ENCODE measurements around the gene LMOD1.
A peak's percentile ranks its signal among the peaks of the same experiment; 100 is the strongest.
"Not testable (repeated sequence)": the region's sequence is repeated elsewhere in the genome, so short reads cannot be mapped to it uniquely, and the experiment has no call there.

Gene LMOD1

GRCh38 chr1:201912832-201913231, 33.5 kb downstream of the LMOD1 start:
- no peak for DNase-seq

DNA sequence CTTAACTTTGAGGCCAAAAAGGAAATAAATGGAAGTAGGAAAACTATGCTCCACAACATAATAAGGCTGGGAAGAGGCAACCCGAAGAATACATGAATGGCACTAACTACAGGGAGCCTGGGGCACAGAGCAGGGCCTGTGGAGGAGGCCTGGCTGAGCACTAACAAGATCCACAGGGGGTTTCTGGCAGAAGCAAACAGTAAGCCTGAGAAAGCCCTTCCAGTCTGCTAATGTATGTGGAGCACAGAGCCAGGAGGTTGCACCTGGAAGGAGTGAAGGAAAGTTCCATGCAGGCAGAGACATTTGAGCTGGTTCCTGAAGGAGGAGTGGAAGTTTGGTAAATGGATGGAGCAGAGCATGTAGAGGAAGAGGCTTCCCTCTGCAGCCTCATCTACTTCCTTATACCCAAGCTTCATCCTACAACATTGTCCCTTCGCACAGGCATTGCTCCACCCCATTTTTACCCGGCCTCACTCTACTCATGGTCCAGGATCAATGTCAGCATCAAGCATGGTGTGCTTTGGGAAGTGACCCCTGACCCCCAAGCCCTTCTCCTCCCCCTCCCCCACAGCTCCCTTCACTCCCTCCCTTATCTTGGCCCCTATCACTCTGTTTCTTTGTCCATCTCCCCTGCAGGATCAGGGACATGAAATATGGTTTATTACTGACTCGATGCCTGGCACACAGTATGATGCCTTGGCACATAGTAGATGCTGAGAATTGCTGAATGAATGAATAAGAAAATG, 34.3 kb downstream of the LMOD1 start:
- DNase-seq, result no peak

DNA sequence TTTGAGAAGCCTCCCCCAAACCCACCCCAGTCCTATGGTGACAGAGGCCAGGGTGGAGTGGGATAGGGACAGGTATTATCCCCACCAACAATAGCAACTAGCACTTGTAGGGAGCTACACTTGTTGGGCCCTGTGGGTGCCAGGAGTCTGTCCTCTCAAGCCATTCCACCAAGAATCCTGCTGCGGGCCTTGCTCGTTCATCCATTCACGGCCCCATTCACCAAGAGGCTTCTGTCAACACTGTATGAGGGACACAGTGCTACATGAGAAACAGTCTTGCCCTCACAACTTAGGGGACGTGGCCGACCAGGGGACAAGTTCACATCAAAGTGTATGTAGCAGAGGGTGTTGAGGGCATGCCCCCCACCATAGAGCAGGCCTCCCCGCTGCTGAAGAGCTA, 38.7 kb downstream of the LMOD1 start:
- no peak for DNase-seq

DNA sequence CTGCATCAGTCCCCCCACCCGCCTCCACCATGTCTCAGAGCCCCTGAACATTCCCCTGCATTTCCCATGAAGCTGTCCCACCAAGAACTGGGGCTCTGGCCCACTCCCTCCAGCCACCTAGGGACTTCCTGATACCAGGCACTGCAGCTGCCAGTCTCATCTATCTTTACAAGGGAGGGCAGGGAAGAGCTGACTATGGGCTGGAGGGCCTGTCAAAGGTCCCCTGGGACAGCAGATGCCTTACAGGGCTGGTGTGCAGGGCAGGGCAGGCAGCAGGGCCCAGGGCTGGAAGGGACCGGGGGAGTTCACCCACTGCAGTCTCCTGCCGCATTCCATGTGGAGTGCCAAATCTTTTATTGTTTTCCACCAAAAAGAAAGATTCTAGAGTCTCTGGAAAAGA, 40.0 kb downstream of the LMOD1 start:
- no peak for DNase-seq

- no peak for DNase-seq
These were observed 41.0 kb downstream of the LMOD1 start for GRCh38 chr1:201905234-201905890.

DNA sequence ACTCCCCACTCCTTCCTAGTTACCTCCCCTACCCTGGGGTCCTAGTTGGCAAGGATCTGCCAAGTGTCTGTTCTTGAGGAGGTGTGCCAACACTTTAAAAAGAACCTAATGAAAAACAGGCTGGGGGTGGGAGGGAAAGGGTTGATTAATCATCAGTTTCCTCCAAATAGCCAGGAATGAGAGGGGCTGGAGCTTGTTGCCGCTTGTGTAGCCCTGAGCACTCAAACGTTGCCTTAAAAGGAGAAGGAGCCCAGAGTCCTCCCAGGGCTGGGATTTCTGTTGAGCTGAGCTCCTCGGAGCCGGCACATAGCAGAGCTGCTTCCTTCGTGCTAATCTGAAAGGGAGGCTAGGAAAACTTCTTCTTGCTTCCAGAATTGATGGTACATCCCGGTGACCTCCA, 41.8 kb downstream of the LMOD1 start:
- DNase-seq, result no peak

DNA sequence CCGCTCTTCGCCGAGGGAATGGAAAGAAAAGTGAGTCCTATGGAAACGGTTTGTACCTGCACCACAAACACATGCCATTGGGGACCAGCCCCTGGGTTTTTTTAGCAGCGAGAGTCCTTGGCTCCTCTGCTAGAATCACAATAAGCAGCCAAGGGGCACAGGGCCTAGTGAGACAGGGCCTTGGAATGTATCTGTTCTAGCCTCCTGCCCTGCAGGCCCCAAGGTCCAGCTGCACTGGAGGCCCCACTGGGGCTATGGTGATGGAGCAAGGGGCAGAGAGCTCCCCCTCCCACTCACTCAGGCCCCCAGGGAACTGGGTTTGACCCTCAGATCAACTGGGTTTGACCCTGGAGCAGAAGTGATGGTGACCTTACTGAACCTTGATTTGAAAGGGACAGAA, 43.2 kb downstream of the LMOD1 start:
- DNase-seq, result no peak

GRCh38 chr1:201902198-201902597, 44.1 kb downstream of the LMOD1 start:
- DNase-seq, result no peak

DNA sequence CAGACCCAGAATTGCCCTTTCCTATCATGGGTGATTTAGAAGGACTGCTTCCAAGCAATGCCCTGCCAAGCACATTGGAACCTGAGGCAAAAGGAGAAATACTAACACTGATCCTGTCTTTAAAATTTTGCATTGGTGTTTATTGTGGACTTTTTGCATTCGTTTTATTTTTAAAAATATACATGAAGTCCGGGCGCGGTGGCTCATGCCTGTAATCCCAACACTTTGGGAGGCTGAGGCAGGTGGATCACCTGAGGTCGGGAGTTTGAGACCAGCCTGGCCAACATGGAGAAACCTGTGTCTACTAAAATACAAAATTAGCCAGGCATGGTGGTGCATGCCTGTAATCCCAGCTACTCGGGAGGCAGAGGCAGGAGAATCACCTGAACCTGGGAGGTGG, 45.3 kb downstream of the LMOD1 start:
- not testable (repeated sequence) for DNase-seq

- no peak for DNase-seq
These were observed 45.9 kb downstream of the LMOD1 start for GRCh38 chr1:201900476-201900875.

- no peak for DNase-seq
These were observed 46.5 kb downstream of the LMOD1 start for GRCh38 chr1:201899683-201900429.

- no peak for DNase-seq
These were observed 47.4 kb downstream of the LMOD1 start for GRCh38 chr1:201898992-201899391.

DNA sequence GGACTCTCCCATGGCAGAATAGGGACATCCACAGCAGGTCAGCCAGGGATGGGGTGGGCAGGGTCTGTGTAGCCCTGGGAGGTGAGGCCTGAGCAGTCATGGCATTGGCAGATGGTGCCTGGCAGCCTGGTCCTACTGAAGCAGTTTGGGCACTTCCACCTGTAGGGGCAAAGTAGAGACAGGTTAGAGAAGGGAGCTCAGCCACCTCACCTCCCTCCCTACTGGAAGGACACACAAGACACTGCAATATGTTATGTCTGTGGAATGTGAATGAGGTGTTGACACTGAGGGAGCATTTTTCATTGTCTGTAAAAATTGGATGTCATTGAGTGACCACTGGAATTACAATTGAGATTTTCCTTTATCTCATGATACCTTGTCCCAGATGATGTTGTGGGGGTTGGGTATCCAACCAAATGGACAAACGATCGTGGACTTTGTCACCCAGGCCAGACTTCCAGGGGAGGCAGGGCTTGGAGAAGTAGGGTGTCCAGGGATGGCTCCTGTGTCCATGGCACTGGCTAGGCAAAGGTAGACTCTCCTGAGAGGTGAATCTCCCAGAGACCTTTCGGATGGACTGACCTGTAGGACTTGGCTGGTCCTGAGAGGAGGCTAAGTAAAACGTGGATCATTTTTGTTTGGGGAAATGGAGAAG, 48.0 kb downstream of the LMOD1 start:
- DNase-seq, result no peak

DNA sequence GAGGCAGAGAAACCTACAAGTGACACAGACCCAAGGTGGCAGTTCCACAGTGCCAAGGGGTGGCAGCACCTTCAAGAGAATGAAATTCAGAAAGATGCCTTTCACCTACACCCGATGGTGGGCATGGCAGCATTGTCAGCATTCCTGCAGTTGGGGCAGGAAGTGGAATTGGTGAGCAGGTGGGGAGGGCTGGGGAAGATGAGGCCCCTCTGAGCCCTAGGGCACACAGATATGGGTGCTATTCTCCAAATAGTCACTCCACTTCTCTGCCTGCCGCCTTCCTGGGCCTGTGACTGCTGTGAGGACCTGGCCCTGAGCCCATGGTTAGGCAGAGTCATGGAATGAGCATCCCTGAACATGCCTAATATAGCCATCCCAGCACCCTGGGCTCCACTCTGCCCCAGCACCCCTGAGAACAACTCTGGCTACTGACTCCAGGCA, 49.4 kb downstream of the LMOD1 start:
- DNase-seq, result no peak

GRCh38 chr1:201895913-201896807, 50.2 kb downstream of the LMOD1 start:
- peak; percentile 70 to 73 for DNase-seq

GRCh38 chr1:201895120-201895665, 51.2 kb downstream of the LMOD1 start:
- DNase-seq, result no peak

- no peak for DNase-seq
These were observed 51.8 kb downstream of the LMOD1 start for GRCh38 chr1:201894343-201895119.

DNA sequence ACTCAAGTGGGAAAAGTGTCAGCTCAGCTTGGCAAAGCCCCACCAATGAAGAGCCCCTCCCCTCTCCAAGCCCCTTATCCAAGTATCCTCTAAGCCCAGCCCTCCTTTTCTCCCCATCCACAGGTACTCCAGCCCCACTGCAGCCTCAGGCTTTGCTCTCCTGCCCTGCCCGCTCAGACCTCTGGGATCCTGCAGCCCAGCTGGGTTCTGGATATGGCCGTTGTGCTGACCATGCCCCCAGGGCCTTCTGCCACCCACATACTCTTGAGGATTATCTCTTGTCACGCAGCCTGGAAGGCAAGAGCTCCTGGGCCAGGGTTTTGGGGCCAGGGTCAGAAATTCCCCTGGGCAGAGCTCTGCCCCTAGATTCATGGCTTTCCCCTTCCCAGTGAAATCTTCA, 52.9 kb downstream of the LMOD1 start:
- no peak for DNase-seq

DNA sequence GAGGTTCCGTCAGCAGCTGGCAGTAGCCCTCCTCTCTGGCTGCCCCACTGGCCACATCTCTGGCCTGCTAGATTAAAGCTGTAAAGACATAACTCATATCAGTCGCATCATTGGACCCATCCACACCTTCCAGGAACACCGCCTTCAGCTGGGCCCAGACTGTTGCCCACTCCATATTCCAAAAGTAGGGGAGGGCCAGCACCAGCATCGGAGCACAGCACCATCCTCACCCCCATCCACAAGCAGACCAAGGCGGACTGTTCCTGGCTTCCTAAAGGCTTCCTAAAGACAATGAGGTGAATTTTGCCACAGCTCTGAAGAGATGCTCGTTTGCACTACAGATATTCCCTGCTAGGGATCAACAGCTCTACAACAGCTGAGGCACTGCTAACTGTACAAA, 54.1 kb downstream of the LMOD1 start:
- DNase-seq, result no peak

DNA sequence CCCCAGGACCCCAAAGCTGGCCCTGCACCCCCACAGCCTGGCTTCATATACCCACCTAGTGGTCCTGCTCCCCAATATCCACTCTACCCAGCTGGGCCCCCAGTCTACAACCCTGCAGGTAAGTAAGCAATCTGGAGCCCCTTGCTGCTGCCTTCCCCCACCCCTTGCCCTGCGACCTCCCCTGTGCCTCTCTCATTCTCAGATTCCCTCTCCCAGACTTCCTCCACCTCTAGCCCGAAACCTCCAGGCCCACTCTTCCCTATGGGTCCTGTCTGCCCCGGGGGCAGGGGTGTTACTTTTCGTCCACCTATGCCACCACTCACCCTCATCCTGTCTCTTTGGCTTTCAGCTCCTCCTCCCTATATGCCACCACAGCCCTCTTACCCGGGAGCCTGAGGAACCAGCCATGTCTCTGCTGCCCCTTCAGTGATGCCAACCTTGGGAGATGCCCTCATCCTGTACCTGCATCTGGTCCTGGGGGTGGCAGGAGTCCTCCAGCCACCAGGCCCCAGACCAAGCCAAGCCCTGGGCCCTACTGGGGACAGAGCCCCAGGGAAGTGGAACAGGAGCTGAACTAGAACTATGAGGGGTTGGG, 54.8 kb downstream of the LMOD1 start:
- DNase-seq, result no peak
